ENCODE measurements around the gene ZNF813.

The ZNF813 gene

DNA sequence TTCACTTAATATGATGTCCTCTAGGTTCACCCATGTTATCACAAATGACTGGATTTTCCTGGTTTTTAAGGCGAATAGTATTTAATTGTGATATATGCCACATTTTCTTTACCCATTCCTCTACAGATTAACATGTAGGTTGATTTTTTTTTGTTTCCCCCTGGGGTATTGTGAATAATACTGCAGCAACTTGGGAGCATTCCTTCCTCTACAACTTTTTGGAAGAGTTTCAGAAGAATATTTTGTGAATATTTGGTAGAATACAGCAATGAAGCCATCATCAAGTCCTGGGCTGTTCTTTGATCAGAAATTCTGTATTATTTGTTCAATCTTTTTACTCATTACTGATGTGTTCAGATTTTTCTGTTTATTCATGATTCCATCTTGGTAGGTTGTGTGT lies 64.8 kb downstream of the ZNF813 start:
- ChIA-PET CTCF (no interaction called here), POLR2A (ENCODE audit: low non-redundant PET) (no interaction called here)
- H3K27ac ChIP-seq, result no peak overlapping the region
- no peak for DNase-seq (ENCODE audit: low spot score)
- TF ChIP-seq, protein P1, sequence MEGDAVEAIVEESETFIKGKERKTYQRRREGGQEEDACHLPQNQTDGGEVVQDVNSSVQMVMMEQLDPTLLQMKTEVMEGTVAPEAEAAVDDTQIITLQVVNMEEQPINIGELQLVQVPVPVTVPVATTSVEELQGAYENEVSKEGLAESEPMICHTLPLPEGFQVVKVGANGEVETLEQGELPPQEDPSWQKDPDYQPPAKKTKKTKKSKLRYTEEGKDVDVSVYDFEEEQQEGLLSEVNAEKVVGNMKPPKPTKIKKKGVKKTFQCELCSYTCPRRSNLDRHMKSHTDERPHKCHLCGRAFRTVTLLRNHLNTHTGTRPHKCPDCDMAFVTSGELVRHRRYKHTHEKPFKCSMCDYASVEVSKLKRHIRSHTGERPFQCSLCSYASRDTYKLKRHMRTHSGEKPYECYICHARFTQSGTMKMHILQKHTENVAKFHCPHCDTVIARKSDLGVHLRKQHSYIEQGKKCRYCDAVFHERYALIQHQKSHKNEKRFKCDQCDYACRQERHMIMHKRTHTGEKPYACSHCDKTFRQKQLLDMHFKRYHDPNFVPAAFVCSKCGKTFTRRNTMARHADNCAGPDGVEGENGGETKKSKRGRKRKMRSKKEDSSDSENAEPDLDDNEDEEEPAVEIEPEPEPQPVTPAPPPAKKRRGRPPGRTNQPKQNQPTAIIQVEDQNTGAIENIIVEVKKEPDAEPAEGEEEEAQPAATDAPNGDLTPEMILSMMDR (conservative IDR thresholded peaks at IDR 0.05; ENCODE audit: low read depth), result no peak

DNA sequence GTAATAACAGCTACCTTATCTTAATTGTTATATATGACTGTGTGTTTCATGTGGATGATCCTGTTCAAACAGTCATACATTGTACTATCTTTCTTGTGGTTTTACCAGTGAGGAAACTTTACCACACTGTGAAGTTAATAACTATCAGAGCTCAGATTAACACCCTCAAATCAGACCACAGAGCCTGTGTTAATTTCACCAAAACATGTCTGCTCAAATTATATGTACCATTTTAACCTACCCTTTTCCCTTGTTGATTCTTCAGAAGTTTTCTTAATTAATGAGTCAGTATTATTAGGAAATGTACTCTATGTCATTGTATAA lies 68.7 kb downstream of the ZNF813 start:
- H3K27ac ChIP-seq, result no peak overlapping the region
- no peak for DNase-seq (ENCODE audit: low spot score)
- TF ChIP-seq, protein P1 (conservative IDR thresholded peaks at IDR 0.05; ENCODE audit: low read depth), result no peak
- ChIA-PET CTCF (interaction anchor here (0.5 kb wide), 1 partner anchor 94 kb away, joined by 3 read pairs; no protein-coding TSS in a partner anchor), POLR2A (ENCODE audit: low non-redundant PET) (interaction anchor here (0.6 kb wide), 1 partner anchor 1496 kb away, joined by 3 read pairs; no protein-coding TSS in a partner anchor)

DNA sequence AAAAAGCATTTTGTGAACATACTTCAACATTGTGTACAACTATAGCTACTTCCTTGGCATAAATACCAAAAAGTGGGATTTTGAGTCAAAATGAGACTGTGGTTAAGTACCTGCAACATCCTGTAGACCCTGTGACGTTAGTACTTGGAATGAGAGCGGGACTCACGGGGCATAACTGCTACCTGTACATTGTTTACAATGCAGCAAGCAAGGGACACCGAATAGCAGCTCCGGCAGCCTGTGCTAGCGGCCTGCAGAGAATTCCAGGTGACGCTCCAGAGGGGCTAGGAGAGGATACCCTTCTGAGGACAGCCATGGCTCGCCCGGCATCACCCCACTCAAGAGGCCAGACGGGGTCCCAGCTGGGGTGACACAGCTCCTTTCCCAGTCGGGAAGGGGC lies 69.6 kb downstream of the ZNF813 start:
- TF ChIP-seq, protein P1 (conservative IDR thresholded peaks at IDR 0.05; ENCODE audit: low read depth), result no peak
- ChIA-PET POLR2A (ENCODE audit: low non-redundant PET) (interaction anchor here (0.6 kb wide), 1 partner anchor 1495 kb away, joined by 3 read pairs; no protein-coding TSS in a partner anchor), CTCF (interaction anchor here (0.6 to 1.0 kb wide), 2 partner anchors 76 to 342 kb away, joined by 3 read pairs; no protein-coding TSS in a partner anchor)
- DNase-seq (ENCODE audit: low spot score), result no peak
- peak overlapping the region; percentile 66 for H3K27ac ChIP-seq

DNA sequence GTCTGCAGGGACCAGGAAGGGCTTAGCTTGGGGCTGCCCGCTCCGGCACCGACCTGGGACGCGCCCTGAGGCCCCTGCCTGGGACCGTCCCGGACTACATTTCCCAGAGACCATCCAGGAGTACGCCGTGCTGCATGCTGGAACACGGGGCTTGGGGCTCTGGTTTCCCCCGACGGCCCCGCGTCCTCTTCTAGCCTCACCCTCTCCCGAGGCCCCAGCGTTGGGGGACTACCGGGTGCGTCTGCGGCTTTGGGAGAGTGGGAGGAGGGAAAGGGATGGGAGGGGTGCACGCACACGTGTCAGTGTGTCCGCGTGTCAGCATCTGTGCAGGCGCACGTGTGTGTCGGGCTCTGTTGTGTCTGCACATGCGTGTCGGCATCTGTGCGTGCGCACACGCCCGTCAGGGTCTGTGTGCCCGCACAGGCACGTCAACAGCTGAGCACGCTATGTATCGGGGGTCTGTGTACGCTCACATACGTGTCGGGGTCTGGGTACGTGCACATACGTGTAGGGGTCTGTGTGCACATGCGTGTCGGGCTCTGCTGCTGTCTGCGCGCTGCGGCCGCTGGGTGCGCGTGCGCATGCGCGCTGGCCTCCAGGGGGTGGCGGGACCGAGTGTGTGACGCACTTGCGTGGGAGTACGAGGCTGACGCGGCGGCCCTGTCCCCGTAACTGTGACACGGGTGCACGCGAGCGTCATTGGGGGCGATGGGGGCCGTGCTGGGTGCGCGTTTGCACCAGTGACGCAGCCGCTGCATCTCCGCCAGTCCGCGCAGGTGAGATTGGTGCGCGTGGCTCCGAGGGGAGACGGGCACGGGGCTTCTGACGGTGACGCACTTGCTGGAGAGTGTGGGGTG lies 70.2 kb downstream of the ZNF813 start, which contains the start of gene ZNF331:
TSS of gene ZNF331 (plus strand) at position 625 of the 857 bp plus-strand sequence. CDS start 31,232 bp downstream, outside the sequence.
- TF ChIP-seq, protein P1 (conservative IDR thresholded peaks at IDR 0.05; ENCODE audit: low read depth), result peak; percentile 23; the same call in 1 of the 2 replicates
- DNase-seq (ENCODE audit: low spot score), result peak; percentile 65
- ChIA-PET POLR2A (ENCODE audit: low non-redundant PET) (no interaction called here), CTCF (interaction anchor here (1.0 kb wide), 1 partner anchor 342 kb away, joined by 3 read pairs; no protein-coding TSS in a partner anchor)
- peak within 1 kb of the TSS; percentile 66 for H3K27ac ChIP-seq

DNA sequence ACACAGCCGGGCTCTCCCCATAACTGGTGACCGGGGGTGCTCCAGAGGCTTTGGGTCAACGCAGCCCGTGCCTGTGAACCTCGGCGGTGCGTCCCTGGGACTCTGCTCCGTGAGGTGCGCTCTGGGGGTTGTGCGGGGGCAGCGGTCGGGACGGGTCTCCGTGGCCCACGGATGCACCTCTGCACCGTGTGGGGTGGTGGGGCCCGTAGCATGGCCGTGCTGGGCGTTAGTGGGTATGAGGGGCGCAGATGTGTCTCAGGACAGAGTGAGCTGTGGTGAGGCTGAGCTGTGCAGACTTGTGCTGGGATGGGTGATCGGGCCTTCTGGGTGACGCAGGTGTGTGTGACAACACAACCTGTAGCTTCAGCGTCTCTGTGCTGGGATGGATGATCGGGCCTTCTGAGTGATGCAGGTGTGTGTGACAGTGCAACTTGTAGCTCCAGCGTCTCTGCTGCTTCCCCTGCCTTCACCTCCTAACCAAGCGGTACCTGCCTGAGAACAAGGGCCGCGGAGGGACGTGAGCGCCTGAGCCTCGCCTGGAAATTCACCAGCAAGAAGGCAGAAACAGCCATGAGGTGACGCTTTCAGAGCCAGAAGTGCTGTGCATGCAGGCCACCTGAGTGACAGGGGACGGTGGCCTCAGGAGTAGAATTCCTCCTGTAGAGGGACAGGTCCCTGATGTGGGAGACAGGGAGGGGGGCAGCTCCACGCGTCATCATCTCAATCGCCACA lies 71.0 kb downstream of the ZNF813 start:
- CTCF ChIA-PET, result no interaction called here
- peak overlapping the region; percentile 66 for H3K27ac ChIP-seq
- TF ChIP-seq, protein P1 (conservative IDR thresholded peaks at IDR 0.05; ENCODE audit: low read depth), result no peak

DNA sequence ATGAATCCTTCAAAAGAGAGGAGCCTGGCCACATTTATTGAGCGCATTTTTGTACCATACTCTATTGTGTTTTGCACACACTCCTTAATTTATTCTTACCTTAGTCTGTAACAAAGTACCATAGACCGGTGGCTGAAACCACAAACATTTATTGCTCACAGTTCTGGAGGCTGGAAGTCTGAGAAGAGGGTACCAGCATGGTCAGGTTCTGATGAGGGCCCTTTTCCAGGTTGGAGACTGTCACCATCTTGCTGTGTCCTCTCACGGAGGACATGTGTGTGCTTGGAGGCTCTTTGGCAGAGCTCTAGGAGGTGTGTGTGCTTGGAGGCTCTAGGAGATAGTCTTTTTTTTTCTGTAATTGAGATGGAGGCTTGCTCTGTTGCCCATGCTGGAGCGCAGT lies 72.6 kb downstream of the ZNF813 start:
- ChIA-PET CTCF (no interaction called here), POLR2A (ENCODE audit: low non-redundant PET) (no interaction called here)
- TF ChIP-seq, protein P1 (conservative IDR thresholded peaks at IDR 0.05; ENCODE audit: low read depth), result no peak
- DNase-seq (ENCODE audit: low spot score), result no peak
- H3K27ac ChIP-seq, result no peak overlapping the region

More for the DNA sequence above, 71.0 kb downstream of the ZNF813 start:
- POLR2A ChIA-PET (ENCODE audit: low non-redundant PET), result no interaction called here
- no peak for DNase-seq (ENCODE audit: low spot score)

Measured in RWPE1 (cell line).